ENCODE measurements around the gene C9orf152. TPM values are rescaled to one million over a fixed set of nuclear protein-coding genes. Genes with fewer than 3 reads are reported as not detected.
"Not testable (repeated sequence)": the region's sequence is repeated elsewhere in the genome, so short reads cannot be mapped to it uniquely, and the experiment has no call there.

C9orf152 gene
- polyA plus RNA-seq (2013, experiment 1 of 2; ENCODE audit: insufficient read length) = not detected
- not detected for polyA plus RNA-seq (2013, experiment 2 of 2; ENCODE audit: insufficient read length)

- no peak for DNase-seq
Observed at GRCh38 chr9:110208031-110208430, at the start of gene C9orf152. C9orf152 (minus strand) TSS chr9:110208159; CDS start chr9:110207579, 580 bp downstream.

GRCh38 chr9:110257097-110257841 is 49.3 kb upstream of the C9orf152 start:
- DNase-seq = no peak

GRCh38 chr9:110256380-110257096 is 48.6 kb upstream of the C9orf152 start, which contains the start of gene TXN:
TXN (minus strand) TSS chr9:110256507; CDS start chr9:110256435, 72 bp downstream.
- peak; percentile 88 for DNase-seq

GRCh38 chr9:110255463-110256379 is 47.8 kb upstream of the C9orf152 start:
- DNase-seq = peak; percentile 74

- DNase-seq = no peak
Observed at GRCh38 chr9:110255034-110255462, 47.1 kb upstream of the C9orf152 start.

GRCh38 chr9:110254500-110254899 is 46.5 kb upstream of the C9orf152 start:
- DNase-seq = no peak

- DNase-seq = no peak
Observed at GRCh38 chr9:110252509-110253139, 44.7 kb upstream of the C9orf152 start.

- DNase-seq = not testable (repeated sequence)
Observed at GRCh38 chr9:110251770-110252169, 43.8 kb upstream of the C9orf152 start.

- no peak for DNase-seq
Observed at GRCh38 chr9:110251212-110251611, 43.3 kb upstream of the C9orf152 start.

- no peak for DNase-seq
Observed at GRCh38 chr9:110249603-110250002, 41.6 kb upstream of the C9orf152 start.

- DNase-seq = no peak
Observed at GRCh38 chr9:110248361-110248760, 40.4 kb upstream of the C9orf152 start.

- DNase-seq = no peak
Observed at GRCh38 chr9:110246214-110246613, 38.3 kb upstream of the C9orf152 start.

- DNase-seq = no peak
Observed at GRCh38 chr9:110244616-110245015, 36.7 kb upstream of the C9orf152 start.

GRCh38 chr9:110241858-110242321 is 33.9 kb upstream of the C9orf152 start:
- DNase-seq = no peak

GRCh38 chr9:110241260-110241857 is 33.4 kb upstream of the C9orf152 start:
- no peak for DNase-seq

GRCh38 chr9:110240198-110240597 is 32.2 kb upstream of the C9orf152 start:
- DNase-seq = no peak

GRCh38 chr9:110228321-110228720 is 20.4 kb upstream of the C9orf152 start:
- DNase-seq = no peak

GRCh38 chr9:110224583-110224982 is 16.6 kb upstream of the C9orf152 start:
- no peak for DNase-seq

- DNase-seq = no peak
Observed at GRCh38 chr9:110220809-110221208, 12.8 kb upstream of the C9orf152 start.

GRCh38 chr9:110217656-110218099 is 9.7 kb upstream of the C9orf152 start:
- peak; percentile 41 for DNase-seq
